Thoracic aorta (tissue), 2 donors: ENCODE data around the gene LITAF. TPM values are rescaled to one million over a fixed set of nuclear protein-coding genes. Genes with fewer than 3 reads are reported as not detected.
"Not testable (repeated sequence)": the region's sequence is repeated elsewhere in the genome, so short reads cannot be mapped to it uniquely, and the experiment has no call there.

Source experiments
- ATAC-seq: fragments of 150-250 bp; one replicate; pipeline ENCODE4 v1.8.0; 2017; ENCODE audit warnings: low read depth; ENCODE audit not compliant: insufficient number of reproducible peaks, low FRiP score
- DNase-seq: peaks from one replicate; pipeline ENCODE4 v3.0.0-alpha.2; 2020; ENCODE audit warnings: low spot score
- H3K27ac ChIP-seq, 2 donors: fragments of 200-600 bp; sonication (generic); 1 replicate in 1 of 2; 2 replicates in 1 of 2; pipeline ENCODE4 v1.5.1; 2016; ENCODE audit warnings: mild to moderate bottlenecking in 2 of 2, moderate library complexity in 2 of 2
- H3K27me3 ChIP-seq: fragments of 200-600 bp; sonication (generic); replicated peaks from 2 replicates; pipeline ENCODE4 v1.6.0; 2016; ENCODE audit warnings: mild to moderate bottlenecking; ENCODE audit not compliant: insufficient read depth
- H3K36me3 ChIP-seq: fragments of 200-600 bp; sonication (generic); one replicate; pipeline ENCODE4 v1.5.1; 2016
- H3K4me1 ChIP-seq, 2 donors: fragments of 200-600 bp; sonication (generic); 1 replicate in 1 of 2; 2 replicates in 1 of 2; pipeline versions ENCODE4 v1.5.1 to v1.6.0; 2016; ENCODE audit warnings: low read depth in 2 of 2, mild to moderate bottlenecking in 1 of 2; ENCODE audit not compliant: control insufficient read depth in 1 of 2
- H3K4me3 ChIP-seq: fragments of 200-600 bp; sonication (generic); 2 replicates; pipeline ENCODE4 v1.5.1; 2016; ENCODE audit warnings: mild to moderate bottlenecking
- H3K9me3 ChIP-seq: fragments of 200-600 bp; sonication (generic); 2 replicates; pipeline ENCODE4 v1.5.1; 2016
- CTCF ChIP-seq: fragments of 200-600 bp; sonication (generic); IDR thresholded peaks from one replicate; pipeline ENCODE4 v1.5.1; 2019; ENCODE audit warnings: antibody characterized with exemption
- total RNA-seq, 2 donors: library from RNA; depleted of rRNA; stranded (reverse); fragments of >200 nt; gene quantifications; one replicate each; pipeline versions ENCODE4 v1.1.0 to v1.2.3, GENCODE V29; 2016

Gene LITAF
- total RNA-seq, 2 donors from 2014 or later: 124 to 146 TPM

- H3K27me3 ChIP-seq: no peaks in the 10 kb centered on the region
- DNase-seq (no peak), ATAC-seq (no peak)
- no peak for TF ChIP-seq CTCF
- H3K36me3 ChIP-seq: no peaks in the 10 kb centered on the region
- H3K27ac ChIP-seq: no peak overlapping the region
- no peaks in the 10 kb centered on the region for H3K4me1 ChIP-seq
- no peaks in the 10 kb centered on the region for H3K9me3 ChIP-seq
- H3K4me3 ChIP-seq: no peak overlapping the region
These were observed 68.8 kb downstream of the LITAF start for GRCh38 chr16:11517961-11518360.

GRCh38 chr16:11515540-11516430 lies 70.9 kb downstream of the LITAF start:
- Histone ChIP-seq H3K4me3 (no peak overlapping the region), H3K9me3 (no peaks in the 10 kb centered on the region), H3K27ac (no peak overlapping the region), H3K4me1 (no peaks in the 10 kb centered on the region), H3K36me3 (no peaks in the 10 kb centered on the region), H3K27me3 (no peaks in the 10 kb centered on the region)
- no peak for DNase-seq
- no peak for TF ChIP-seq CTCF
- no peak for ATAC-seq

GRCh38 chr16:11514283-11514682 lies 72.4 kb downstream of the LITAF start:
- Histone ChIP-seq H3K4me3 (no peak overlapping the region), H3K27me3 (no peaks in the 10 kb centered on the region), H3K4me1 (no peaks in the 10 kb centered on the region), H3K36me3 (no peaks in the 10 kb centered on the region), H3K27ac (no peak overlapping the region), H3K9me3 (no peaks in the 10 kb centered on the region)
- TF ChIP-seq CTCF: no peak
- DNase-seq: no peak
- no peak for ATAC-seq

- DNase-seq, H3K9me3 ChIP-seq, H3K4me1 ChIP-seq, H3K36me3 ChIP-seq, H3K27ac ChIP-seq, H3K4me3 ChIP-seq, ATAC-seq, H3K27me3 ChIP-seq: not testable (repeated sequence)
These were observed 73.4 kb downstream of the LITAF start for GRCh38 chr16:11513366-11513765.

- H3K27ac ChIP-seq: no peak overlapping the region
- H3K36me3 ChIP-seq: no peaks in the 10 kb centered on the region
- no peaks in the 10 kb centered on the region for H3K27me3 ChIP-seq
- H3K9me3 ChIP-seq: no peaks in the 10 kb centered on the region
- DNase-seq (no peak), ATAC-seq (no peak)
- no peak overlapping the region for H3K4me3 ChIP-seq
- H3K4me1 ChIP-seq: no peaks in the 10 kb centered on the region
- TF ChIP-seq CTCF: no peak
These were observed 74.9 kb downstream of the LITAF start for GRCh38 chr16:11511801-11512200.

- H3K36me3 ChIP-seq: no peaks in the 10 kb centered on the region
- no peaks in the 10 kb centered on the region for H3K9me3 ChIP-seq
- no peaks in the 10 kb centered on the region for H3K4me1 ChIP-seq
- TF ChIP-seq CTCF: no peak
- no peak overlapping the region for H3K27ac ChIP-seq
- H3K4me3 ChIP-seq: no peak overlapping the region
- no peaks in the 10 kb centered on the region for H3K27me3 ChIP-seq
- no peak for DNase-seq
- no peak for ATAC-seq
These were observed 75.4 kb downstream of the LITAF start for GRCh38 chr16:11511328-11511727.
